HCT116 (cell line): ENCODE measurements around the gene HOXA11. TPM values are rescaled to one million over a fixed set of nuclear protein-coding genes. Genes with fewer than 3 reads are reported as not detected.

Source experiments
- ATAC-seq: fragments of 200-7000 bp; cut with Tn5 transposase; 2 replicates; pipeline ENCODE4 v1.9.1; 2020; ENCODE audit warnings: mild to moderate bottlenecking, moderate library complexity
- BruUV-seq: library from RNA; stranded (reverse); fragments of 400-500 nt; replicated peaks from 2 replicates; lab custom pipeline; 2021; lab: Mats Ljungman, UMichigan
- CTCF ChIA-PET: fragments of 300-600 bp; sonication (Branson Sonifier 250); formaldehyde crosslinking; loops from one replicate; lab custom pipeline; 2021; ENCODE audit warnings: antibody characterized with exemption; lab: Charles Lee
- POLR2A ChIA-PET: fragments of 300-600, 350-600 bp; sonication (Branson Sonifier 250); formaldehyde crosslinking; loops from one replicate; lab custom pipeline; 2021; ENCODE audit warnings: antibody characterized with exemption; lab: Charles Lee
- RAD21 ChIA-PET, 2 experiments: fragments of 300-600 bp; sonication (Branson Sonifier 250); formaldehyde crosslinking; loops; one replicate each; lab custom pipeline; 2023; ENCODE audit warnings: low total read pairs in 2 of 2; ENCODE audit not compliant: uncharacterized antibody in 2 of 2, unreplicated experiment in 2 of 2, low non-redundant PET in 1 of 2; lab: Charles Lee
- DNase-seq: peaks from one replicate; pipeline ENCODE4 v3.0.0-alpha.2; 2010; ENCODE audit warnings: low read depth, low spot score
- H2AFZ ChIP-seq: fragments of 200-600 bp; shearing (Covaris generic), sonication (generic); 2 replicates; pipeline ENCODE4 v1.6.1; 2017; ENCODE audit warnings: low read depth, mixed run types, mixed read lengths, antibody characterized with exemption, low read length; ENCODE audit not compliant: poor library complexity, severe bottlenecking
- H3K27ac ChIP-seq: 2 replicates; pipeline ENCODE4 v1.5.1; 2012; ENCODE audit warnings: low read depth, low read length
- H3K27me3 ChIP-seq: fragments of 200-600 bp; sonication (generic); 2 replicates; pipeline ENCODE4 v1.6.1; 2016; ENCODE audit warnings: mixed run types, low read length, mixed read lengths; ENCODE audit not compliant: insufficient read depth
- H3K36me3 ChIP-seq, 2 experiments: fragments of 200-500 bp in 1 of 2; fragments of 200-600 bp in 1 of 2; sonication (Bioruptor generic) in 1 of 2; sonication (generic) in 1 of 2; 2 replicates each; pipeline versions ENCODE4 v1.5.1 to v1.6.1; 2014 to 2016; ENCODE audit warnings: low read length in 2 of 2, inconsistent platforms in 1 of 2, mixed read lengths in 1 of 2, mixed run types in 1 of 2; ENCODE audit not compliant: insufficient read depth in 2 of 2, control insufficient read depth in 1 of 2
- H3K4me1 ChIP-seq, 2 experiments: fragments of 200-600 bp in 1 of 2; sonication (generic) in 1 of 2; 2 replicates each; pipeline versions ENCODE4 v1.5.1 to v1.6.1; 2012 to 2017; ENCODE audit warnings: low read length in 2 of 2, inconsistent platforms in 1 of 2, mild to moderate bottlenecking in 1 of 2, mixed read lengths in 1 of 2, mixed run types in 1 of 2, moderate library complexity in 1 of 2; ENCODE audit not compliant: insufficient read depth in 2 of 2, control insufficient read depth in 1 of 2
- H3K4me2 ChIP-seq: fragments of 200-600 bp; sonication (generic); 2 replicates; pipeline ENCODE4 v1.6.1; 2017; ENCODE audit warnings: mixed run types, low read length, mixed read lengths
- H3K4me3 ChIP-seq, 2 experiments: fragments of 200-600 bp in 1 of 2; sonication (generic) in 1 of 2; replicated peaks in 1 of 2; 2 replicates each; pipeline ENCODE4 v1.5.1; 2011 to 2016; ENCODE audit warnings: low read length in 2 of 2, control low read depth in 1 of 2, low read depth in 1 of 2, mild to moderate bottlenecking in 1 of 2, mixed read lengths in 1 of 2, mixed run types in 1 of 2
- H3K79me2 ChIP-seq: fragments of 200-600 bp; sonication (generic); 2 replicates; pipeline ENCODE4 v1.6.1; 2017; ENCODE audit warnings: mild to moderate bottlenecking, mixed run types, low read length, moderate library complexity, mixed read lengths; ENCODE audit not compliant: insufficient read depth
- H3K9ac ChIP-seq: fragments of 200-600 bp; sonication (generic); 2 replicates; pipeline ENCODE4 v1.6.1; 2016; ENCODE audit warnings: low read length, mixed read lengths
- H3K9me2 ChIP-seq: fragments of 200-600 bp; sonication (generic), shearing (Covaris generic); 2 replicates; pipeline ENCODE4 v1.6.1; 2017; ENCODE audit warnings: mixed run types, mild to moderate bottlenecking, moderate library complexity; ENCODE audit not compliant: insufficient read depth
- H3K9me3 ChIP-seq, 2 experiments: fragments of 200-500 bp in 1 of 2; fragments of 200-600 bp in 1 of 2; sonication (Bioruptor generic) in 1 of 2; sonication (generic) in 1 of 2; 2 replicates each; pipeline ENCODE4 v1.6.1; 2014 to 2017; ENCODE audit warnings: low read length in 2 of 2, mixed read lengths in 2 of 2, inconsistent platforms in 1 of 2, low read depth in 1 of 2, mild to moderate bottlenecking in 1 of 2, mixed run types in 1 of 2, moderate library complexity in 1 of 2; ENCODE audit not compliant: control insufficient read depth in 1 of 2, insufficient read depth in 1 of 2
- H4K20me1 ChIP-seq: fragments of 200-600 bp; sonication (generic), shearing (Covaris generic); 2 replicates; pipeline ENCODE4 v1.6.1; 2017; ENCODE audit warnings: mixed run types, mild to moderate bottlenecking, moderate library complexity; ENCODE audit not compliant: insufficient read depth
- EGR1 ChIP-seq: IDR thresholded peaks from 2 replicates; pipeline ENCODE4 v1.6.1; 2012; ENCODE audit warnings: low read depth
- JUND ChIP-seq: IDR thresholded peaks from 2 replicates; pipeline ENCODE4 v1.6.1; 2012
- MAX ChIP-seq: IDR thresholded peaks from 2 replicates; pipeline ENCODE4 v1.6.1; 2012
- RAD21 ChIP-seq: IDR thresholded peaks from 2 replicates; pipeline ENCODE4 v1.6.1; 2012; ENCODE audit warnings: low read depth, mild to moderate bottlenecking
- SP1 ChIP-seq: IDR thresholded peaks from 2 replicates; pipeline ENCODE4 v1.6.1; 2012; ENCODE audit warnings: low read depth
- SRF ChIP-seq: IDR thresholded peaks from 2 replicates; pipeline ENCODE4 v1.6.1; 2012; ENCODE audit warnings: low read depth
- TCF7L2 ChIP-seq: IDR thresholded peaks from 2 replicates; pipeline ENCODE4 v1.7.0; 2011; ENCODE audit warnings: borderline replicate concordance, inconsistent platforms; ENCODE audit not compliant: insufficient read depth, insufficient read length; ENCODE audit errors: extremely low read depth
- ZFX ChIP-seq: fragments of 450-650 bp; IDR thresholded peaks from 2 replicates; pipeline ENCODE4 v1.6.1; 2017
- ZNF274 ChIP-seq: fragments of 200-500 bp; sonication (Bioruptor generic); IDR thresholded peaks from 2 replicates; pipeline ENCODE4 v1.6.1; 2014; ENCODE audit warnings: mild to moderate bottlenecking, low read depth, low read length, inconsistent platforms
- intact Hi-C: fragments of 100-400 bp; cut with micrococcal nuclease; formaldehyde crosslinking; loops from 2 replicates; pipeline ENCODE4 v1.10.0; 2022
- total RNA-seq: library from RNA; stranded (reverse); gene quantifications from one replicate; pipeline ENCODE4 v1.2.1, GENCODE V29; 2021; ENCODE audit not compliant: unreplicated experiment

Gene HOXA11
- total RNA-seq, 1 experiment from 2014 or later, result 6.8 TPM

- Histone ChIP-seq H3K9me3 (no peaks in the 10 kb centered on the region), H3K4me2 (peak within 1 kb of the TSS; percentile 95), H3K79me2 (peaks cover 45% of the 10 kb centered on the region), H3K9ac (peak within 1 kb of the TSS; percentile 74), H3K36me3 (peaks cover 6 to 12% of the 10 kb centered on the region in 2 experiments; a peak in 2 of 4 replicates), H3K27me3 (no peaks in the 10 kb centered on the region), H3K4me3 (peak within 1 kb of the TSS; percentile 40 to 71), H3K9me2 (no peaks in the 10 kb centered on the region), H3K4me1 (peaks cover 18 to 49% of the 10 kb centered on the region in 2 experiments), H2AFZ (no peak within 1 kb of the TSS), H3K27ac (peak within 1 kb of the TSS; percentile 82), H4K20me1 (no peaks in the 10 kb centered on the region)
- intact Hi-C loops, result no loop called here
- no peak for DNase-seq
- no TSS peak for BruUV-seq
- no peak for TF ChIP-seq RAD21
- TF ChIP-seq TCF7L2, result no peak
- TF ChIP-seq MAX, result no peak
- no peak for TF ChIP-seq ZFX
- TF ChIP-seq SP1, result no peak
- TF ChIP-seq ZNF274, result no peak
- no peak for TF ChIP-seq EGR1
- no peak for TF ChIP-seq JUND
- TF ChIP-seq SRF, result no peak
- ChIA-PET RAD21 (interaction anchor here in 1 of 2 experiments (0.6 kb wide), 1 partner anchor 14 kb away, joined by 3 read pairs; no protein-coding TSS in a partner anchor), CTCF (no interaction called here), POLR2A (no interaction called here)
- ATAC-seq, result peak; percentile 2; the same call in 1 of the 2 replicates
These were observed 37.6 kb downstream of the HOXA11 start, which contains the start of gene HOXA6 for GRCh38 chr7:27147199-27148030. TSS of gene HOXA6 (minus strand) at chr7:27147774. CDS start at chr7:27147749, 25 bp downstream.
